ENCODE measurements around the gene LMNB1. TPM values are rescaled to one million over a fixed set of nuclear protein-coding genes. Genes with fewer than 3 reads are reported as not detected.
A peak's percentile ranks its signal among the peaks of the same experiment; 100 is the strongest.

Gene LMNB1
- total and polyA plus RNA-seq, 2 experiments from 2014 or later: 20.1 to 269 TPM

DNA sequence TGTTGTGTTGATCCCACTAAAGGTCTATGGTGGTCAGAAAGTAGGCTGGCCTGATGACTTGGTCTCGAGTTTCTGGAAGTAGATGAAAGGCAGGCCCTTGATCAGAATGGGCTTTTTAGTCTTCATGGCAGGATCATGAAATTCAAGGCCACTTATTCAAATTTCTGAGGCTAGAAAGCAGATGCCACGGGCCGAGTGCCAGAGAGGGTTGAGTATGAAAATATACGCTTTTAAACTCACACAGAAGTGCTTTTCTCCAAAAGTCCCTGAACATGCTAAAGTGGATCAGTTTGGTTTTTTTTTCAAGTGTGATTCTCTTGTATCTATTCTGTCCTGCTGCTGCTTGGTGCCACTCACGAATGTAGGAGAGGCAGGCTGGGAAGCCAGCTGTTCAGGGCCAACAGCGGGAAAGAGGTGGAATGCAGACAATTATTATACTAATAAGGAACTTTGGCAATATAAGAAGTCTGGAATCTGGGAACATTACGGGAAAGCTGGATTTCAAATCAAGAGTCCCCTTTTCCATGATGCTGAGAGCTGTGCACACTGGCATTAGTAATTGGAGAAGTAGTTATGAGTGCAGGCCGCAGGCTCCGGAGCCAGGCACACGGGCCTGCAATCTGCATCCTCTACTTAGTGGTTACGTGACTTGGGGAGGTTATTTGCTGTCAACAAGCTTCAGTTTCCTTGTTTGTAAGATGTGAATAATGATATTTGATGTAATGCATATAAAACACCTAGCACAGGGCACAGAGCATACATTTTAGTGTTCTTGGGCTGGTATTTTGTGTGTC is 95.8 kb downstream of the LMNB1 start:
- ATAC-seq: no peak
- Histone ChIP-seq H3K4me3 (no peak overlapping the region), H2AFZ (no peak overlapping the region), H3K9me2 (ENCODE audit: insufficient read depth) (no peaks in the 10 kb centered on the region), H3K4me2 (no peak overlapping the region), H3F3A (replicated peaks; ENCODE audit: low read depth) (peaks cover 5% of the 10 kb centered on the region; the same call in 1 of the 2 replicates), H3K27me3 (ENCODE audit: insufficient read depth) (no peaks in the 10 kb centered on the region), H3K36me3 (ENCODE audit: insufficient read depth) (no peaks in the 10 kb centered on the region), H3K79me2 (replicated peaks; ENCODE audit: insufficient read depth) (no peaks in the 10 kb centered on the region), H3K27ac (ENCODE audit: low read depth) (no peak overlapping the region), H3K4me1 (ENCODE audit: insufficient read depth) (peaks cover 34% of the 10 kb centered on the region), H4K20me1 (replicated peaks; ENCODE audit: insufficient read depth) (no peaks in the 10 kb centered on the region)
- TF ChIP-seq, protein P1, sequence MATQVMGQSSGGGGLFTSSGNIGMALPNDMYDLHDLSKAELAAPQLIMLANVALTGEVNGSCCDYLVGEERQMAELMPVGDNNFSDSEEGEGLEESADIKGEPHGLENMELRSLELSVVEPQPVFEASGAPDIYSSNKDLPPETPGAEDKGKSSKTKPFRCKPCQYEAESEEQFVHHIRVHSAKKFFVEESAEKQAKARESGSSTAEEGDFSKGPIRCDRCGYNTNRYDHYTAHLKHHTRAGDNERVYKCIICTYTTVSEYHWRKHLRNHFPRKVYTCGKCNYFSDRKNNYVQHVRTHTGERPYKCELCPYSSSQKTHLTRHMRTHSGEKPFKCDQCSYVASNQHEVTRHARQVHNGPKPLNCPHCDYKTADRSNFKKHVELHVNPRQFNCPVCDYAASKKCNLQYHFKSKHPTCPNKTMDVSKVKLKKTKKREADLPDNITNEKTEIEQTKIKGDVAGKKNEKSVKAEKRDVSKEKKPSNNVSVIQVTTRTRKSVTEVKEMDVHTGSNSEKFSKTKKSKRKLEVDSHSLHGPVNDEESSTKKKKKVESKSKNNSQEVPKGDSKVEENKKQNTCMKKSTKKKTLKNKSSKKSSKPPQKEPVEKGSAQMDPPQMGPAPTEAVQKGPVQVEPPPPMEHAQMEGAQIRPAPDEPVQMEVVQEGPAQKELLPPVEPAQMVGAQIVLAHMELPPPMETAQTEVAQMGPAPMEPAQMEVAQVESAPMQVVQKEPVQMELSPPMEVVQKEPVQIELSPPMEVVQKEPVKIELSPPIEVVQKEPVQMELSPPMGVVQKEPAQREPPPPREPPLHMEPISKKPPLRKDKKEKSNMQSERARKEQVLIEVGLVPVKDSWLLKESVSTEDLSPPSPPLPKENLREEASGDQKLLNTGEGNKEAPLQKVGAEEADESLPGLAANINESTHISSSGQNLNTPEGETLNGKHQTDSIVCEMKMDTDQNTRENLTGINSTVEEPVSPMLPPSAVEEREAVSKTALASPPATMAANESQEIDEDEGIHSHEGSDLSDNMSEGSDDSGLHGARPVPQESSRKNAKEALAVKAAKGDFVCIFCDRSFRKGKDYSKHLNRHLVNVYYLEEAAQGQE (IDR thresholded peaks at IDR 0.05; ENCODE audit: unreplicated experiment): no peak
- TF ChIP-seq CREB1 (CRISPR knock-in tag; IDR thresholded peaks at IDR 0.05; ENCODE audit: low read depth) (no peak), EZH2 (IDR thresholded peaks at IDR 0.05; ENCODE audit: low read depth, unreplicated experiment) (no peak), POLR2AphosphoS5 (IDR thresholded peaks at IDR 0.05; ENCODE audit: low read depth) (no peak), STAT1 (IDR thresholded peaks at IDR 0.05; ENCODE audit: unreplicated experiment) (no peak), EZH2phosphoT487 (IDR thresholded peaks at IDR 0.05; ENCODE audit: unreplicated experiment) (no peak), ZNF331 (CRISPR knock-in tag; IDR thresholded peaks at IDR 0.05; ENCODE audit: low read depth) (no peak), ZNF114 (CRISPR knock-in tag; IDR thresholded peaks at IDR 0.05) (no peak), JUNB (IDR thresholded peaks at IDR 0.05; ENCODE audit: unreplicated experiment) (no peak), NANOG (IDR thresholded peaks at IDR 0.05; ENCODE audit: borderline replicate concordance) (no peak)
- TF ChIP-seq, protein P2, sequence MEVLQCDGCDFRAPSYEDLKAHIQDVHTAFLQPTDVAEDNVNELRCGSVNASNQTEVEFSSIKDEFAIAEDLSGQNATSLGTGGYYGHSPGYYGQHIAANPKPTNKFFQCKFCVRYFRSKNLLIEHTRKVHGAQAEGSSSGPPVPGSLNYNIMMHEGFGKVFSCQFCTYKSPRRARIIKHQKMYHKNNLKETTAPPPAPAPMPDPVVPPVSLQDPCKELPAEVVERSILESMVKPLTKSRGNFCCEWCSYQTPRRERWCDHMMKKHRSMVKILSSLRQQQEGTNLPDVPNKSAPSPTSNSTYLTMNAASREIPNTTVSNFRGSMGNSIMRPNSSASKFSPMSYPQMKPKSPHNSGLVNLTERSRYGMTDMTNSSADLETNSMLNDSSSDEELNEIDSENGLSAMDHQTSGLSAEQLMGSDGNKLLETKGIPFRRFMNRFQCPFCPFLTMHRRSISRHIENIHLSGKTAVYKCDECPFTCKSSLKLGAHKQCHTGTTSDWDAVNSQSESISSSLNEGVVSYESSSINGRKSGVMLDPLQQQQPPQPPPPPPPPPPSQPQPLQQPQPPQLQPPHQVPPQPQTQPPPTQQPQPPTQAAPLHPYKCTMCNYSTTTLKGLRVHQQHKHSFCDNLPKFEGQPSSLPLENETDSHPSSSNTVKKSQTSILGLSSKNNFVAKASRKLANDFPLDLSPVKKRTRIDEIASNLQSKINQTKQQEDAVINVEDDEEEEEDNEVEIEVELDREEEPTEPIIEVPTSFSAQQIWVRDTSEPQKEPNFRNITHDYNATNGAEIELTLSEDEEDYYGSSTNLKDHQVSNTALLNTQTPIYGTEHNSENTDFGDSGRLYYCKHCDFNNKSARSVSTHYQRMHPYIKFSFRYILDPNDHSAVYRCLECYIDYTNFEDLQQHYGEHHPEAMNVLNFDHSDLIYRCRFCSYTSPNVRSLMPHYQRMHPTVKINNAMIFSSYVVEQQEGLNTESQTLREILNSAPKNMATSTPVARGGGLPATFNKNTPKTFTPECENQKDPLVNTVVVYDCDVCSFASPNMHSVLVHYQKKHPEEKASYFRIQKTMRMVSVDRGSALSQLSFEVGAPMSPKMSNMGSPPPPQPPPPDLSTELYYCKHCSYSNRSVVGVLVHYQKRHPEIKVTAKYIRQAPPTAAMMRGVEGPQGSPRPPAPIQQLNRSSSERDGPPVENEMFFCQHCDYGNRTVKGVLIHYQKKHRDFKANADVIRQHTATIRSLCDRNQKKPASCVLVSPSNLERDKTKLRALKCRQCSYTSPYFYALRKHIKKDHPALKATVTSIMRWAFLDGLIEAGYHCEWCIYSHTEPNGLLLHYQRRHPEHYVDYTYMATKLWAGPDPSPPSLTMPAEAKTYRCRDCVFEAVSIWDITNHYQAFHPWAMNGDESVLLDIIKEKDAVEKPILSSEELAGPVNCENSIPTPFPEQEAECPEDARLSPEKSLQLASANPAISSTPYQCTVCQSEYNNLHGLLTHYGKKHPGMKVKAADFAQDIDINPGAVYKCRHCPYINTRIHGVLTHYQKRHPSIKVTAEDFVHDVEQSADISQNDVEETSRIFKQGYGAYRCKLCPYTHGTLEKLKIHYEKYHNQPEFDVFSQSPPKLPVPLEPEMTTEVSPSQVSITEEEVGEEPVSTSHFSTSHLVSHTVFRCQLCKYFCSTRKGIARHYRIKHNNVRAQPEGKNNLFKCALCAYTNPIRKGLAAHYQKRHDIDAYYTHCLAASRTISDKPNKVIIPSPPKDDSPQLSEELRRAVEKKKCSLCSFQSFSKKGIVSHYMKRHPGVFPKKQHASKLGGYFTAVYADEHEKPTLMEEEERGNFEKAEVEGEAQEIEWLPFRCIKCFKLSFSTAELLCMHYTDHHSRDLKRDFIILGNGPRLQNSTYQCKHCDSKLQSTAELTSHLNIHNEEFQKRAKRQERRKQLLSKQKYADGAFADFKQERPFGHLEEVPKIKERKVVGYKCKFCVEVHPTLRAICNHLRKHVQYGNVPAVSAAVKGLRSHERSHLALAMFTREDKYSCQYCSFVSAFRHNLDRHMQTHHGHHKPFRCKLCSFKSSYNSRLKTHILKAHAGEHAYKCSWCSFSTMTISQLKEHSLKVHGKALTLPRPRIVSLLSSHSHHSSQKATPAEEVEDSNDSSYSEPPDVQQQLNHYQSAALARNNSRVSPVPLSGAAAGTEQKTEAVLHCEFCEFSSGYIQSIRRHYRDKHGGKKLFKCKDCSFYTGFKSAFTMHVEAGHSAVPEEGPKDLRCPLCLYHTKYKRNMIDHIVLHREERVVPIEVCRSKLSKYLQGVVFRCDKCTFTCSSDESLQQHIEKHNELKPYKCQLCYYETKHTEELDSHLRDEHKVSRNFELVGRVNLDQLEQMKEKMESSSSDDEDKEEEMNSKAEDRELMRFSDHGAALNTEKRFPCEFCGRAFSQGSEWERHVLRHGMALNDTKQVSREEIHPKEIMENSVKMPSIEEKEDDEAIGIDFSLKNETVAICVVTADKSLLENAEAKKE (CRISPR knock-in tag; IDR thresholded peaks at IDR 0.05): no peak
- TF ChIP-seq, protein P3, sequence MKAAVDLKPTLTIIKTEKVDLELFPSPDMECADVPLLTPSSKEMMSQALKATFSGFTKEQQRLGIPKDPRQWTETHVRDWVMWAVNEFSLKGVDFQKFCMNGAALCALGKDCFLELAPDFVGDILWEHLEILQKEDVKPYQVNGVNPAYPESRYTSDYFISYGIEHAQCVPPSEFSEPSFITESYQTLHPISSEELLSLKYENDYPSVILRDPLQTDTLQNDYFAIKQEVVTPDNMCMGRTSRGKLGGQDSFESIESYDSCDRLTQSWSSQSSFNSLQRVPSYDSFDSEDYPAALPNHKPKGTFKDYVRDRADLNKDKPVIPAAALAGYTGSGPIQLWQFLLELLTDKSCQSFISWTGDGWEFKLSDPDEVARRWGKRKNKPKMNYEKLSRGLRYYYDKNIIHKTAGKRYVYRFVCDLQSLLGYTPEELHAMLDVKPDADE (IDR thresholded peaks at IDR 0.05): no peak
- TF ChIP-seq, protein P4, sequence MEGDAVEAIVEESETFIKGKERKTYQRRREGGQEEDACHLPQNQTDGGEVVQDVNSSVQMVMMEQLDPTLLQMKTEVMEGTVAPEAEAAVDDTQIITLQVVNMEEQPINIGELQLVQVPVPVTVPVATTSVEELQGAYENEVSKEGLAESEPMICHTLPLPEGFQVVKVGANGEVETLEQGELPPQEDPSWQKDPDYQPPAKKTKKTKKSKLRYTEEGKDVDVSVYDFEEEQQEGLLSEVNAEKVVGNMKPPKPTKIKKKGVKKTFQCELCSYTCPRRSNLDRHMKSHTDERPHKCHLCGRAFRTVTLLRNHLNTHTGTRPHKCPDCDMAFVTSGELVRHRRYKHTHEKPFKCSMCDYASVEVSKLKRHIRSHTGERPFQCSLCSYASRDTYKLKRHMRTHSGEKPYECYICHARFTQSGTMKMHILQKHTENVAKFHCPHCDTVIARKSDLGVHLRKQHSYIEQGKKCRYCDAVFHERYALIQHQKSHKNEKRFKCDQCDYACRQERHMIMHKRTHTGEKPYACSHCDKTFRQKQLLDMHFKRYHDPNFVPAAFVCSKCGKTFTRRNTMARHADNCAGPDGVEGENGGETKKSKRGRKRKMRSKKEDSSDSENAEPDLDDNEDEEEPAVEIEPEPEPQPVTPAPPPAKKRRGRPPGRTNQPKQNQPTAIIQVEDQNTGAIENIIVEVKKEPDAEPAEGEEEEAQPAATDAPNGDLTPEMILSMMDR (conservative IDR thresholded peaks at IDR 0.05; ENCODE audit: low read depth in 2 of 2): no peak
- peaks cover 48% of the 10 kb centered on the region for H3K4me1 Mint-ChIP-seq
- H3K4me3 Mint-ChIP-seq: no peak overlapping the region
- peak overlapping the region; percentile 13; the same call in 1 of the 2 replicates for H3K27ac Mint-ChIP-seq
- no peaks in the 10 kb centered on the region for H3K9me3 Mint-ChIP-seq
- peaks cover 5% of the 10 kb centered on the region for H3K27me3 Mint-ChIP-seq (ENCODE audit: insufficient read depth, low read depth, poor library complexity)
- H3K36me3 Mint-ChIP-seq (ENCODE audit: low read depth): peaks cover 12% of the 10 kb centered on the region
- DNase-seq (ENCODE audit: low spot score): no peak

Data from GM23338 (cell line).